SK-N-SH treated with all-trans-retinoic acid at 6 μM for 48 hours (cell line): Measurements from ENCODE around the gene TSPAN3.

Experiments used
- ATAC-seq: fragments of 200-7000 bp; cut with Tn5 transposase; 3 replicates; pipeline ENCODE4 v1.9.1; 2020; ENCODE audit warnings: mild to moderate bottlenecking, moderate library complexity
- ARNTL ChIP-seq: fragments of 450-650 bp; formaldehyde crosslinking; IDR thresholded peaks from 2 replicates; pipeline ENCODE4 v1.5.0; 2020; ENCODE audit warnings: low read depth, mild to moderate bottlenecking, moderate library complexity, borderline replicate concordance
- BACH2 ChIP-seq: fragments of 250-450 bp; sonication (Bioruptor Pico); IDR thresholded peaks from 2 replicates; pipeline ENCODE4 v1.9.0; 2021; ENCODE audit warnings: mild to moderate bottlenecking, borderline replicate concordance
- CREB5 ChIP-seq: fragments of 250-450 bp; sonication (Bioruptor Pico); IDR thresholded peaks from 2 replicates; pipeline ENCODE4 v1.5.1; 2020; ENCODE audit warnings: low read depth, mild to moderate bottlenecking, moderate library complexity
- CSRNP3 ChIP-seq: fragments of 250-450 bp; sonication (Bioruptor Pico); IDR thresholded peaks from 2 replicates; pipeline ENCODE4 v1.5.1; 2021; ENCODE audit warnings: mild to moderate bottlenecking, moderate library complexity
- ESRRG ChIP-seq: fragments of 250-450 bp; sonication (Bioruptor Pico); IDR thresholded peaks from 2 replicates; pipeline ENCODE4 v1.6.1; 2021; ENCODE audit warnings: mild to moderate bottlenecking
- GLIS3 ChIP-seq: fragments of 250-450 bp; sonication (Bioruptor Pico); IDR thresholded peaks from 2 replicates; pipeline ENCODE4 v1.5.0; 2020; ENCODE audit warnings: mild to moderate bottlenecking, moderate library complexity
- ISL1 ChIP-seq: fragments of 250-450 bp; sonication (Bioruptor Pico); IDR thresholded peaks from 2 replicates; pipeline ENCODE4 v2.1.2; 2022; ENCODE audit warnings: mild to moderate bottlenecking, moderate library complexity
- OSR1 ChIP-seq: fragments of 250-450 bp; sonication (Bioruptor Pico); IDR thresholded peaks from 2 replicates; pipeline ENCODE4 v1.8.0; 2022; ENCODE audit warnings: moderate library complexity, mild to moderate bottlenecking, inconsistent platforms
- POU6F1 ChIP-seq: fragments of 250-450 bp; sonication (Bioruptor Pico); IDR thresholded peaks from 2 replicates; pipeline ENCODE4 v1.8.0; 2021; ENCODE audit warnings: low read depth, mild to moderate bottlenecking, moderate library complexity, borderline replicate concordance
- PPARA ChIP-seq: fragments of 250-450 bp; sonication (Bioruptor Pico); IDR thresholded peaks from 2 replicates; pipeline ENCODE4 v1.5.0; 2020; ENCODE audit warnings: mild to moderate bottlenecking, borderline replicate concordance
- RARB ChIP-seq: fragments of 250-450 bp; sonication (Bioruptor Pico); IDR thresholded peaks from 2 replicates; pipeline ENCODE4 v1.8.0; 2021; ENCODE audit warnings: mild to moderate bottlenecking, moderate library complexity
- TCF4 ChIP-seq: fragments of 250-450 bp; sonication (Bioruptor Pico); IDR thresholded peaks from 2 replicates; pipeline ENCODE4 v1.8.0; 2021; ENCODE audit warnings: mild to moderate bottlenecking, moderate library complexity, borderline replicate concordance
- TOX ChIP-seq: fragments of 250-450 bp; sonication (Bioruptor Pico); IDR thresholded peaks from 2 replicates; pipeline ENCODE4 v1.8.0; 2021; ENCODE audit warnings: mild to moderate bottlenecking, moderate library complexity, borderline replicate concordance
- TSHZ2 ChIP-seq: fragments of 250-450 bp; sonication (Bioruptor Pico); IDR thresholded peaks from 2 replicates; pipeline ENCODE4 v1.5.0; 2020; ENCODE audit warnings: mild to moderate bottlenecking, moderate library complexity
- ZC3H10 ChIP-seq: fragments of 250-450 bp; sonication (Bioruptor Pico); IDR thresholded peaks from 2 replicates; pipeline ENCODE4 v1.5.1; 2021; ENCODE audit warnings: mild to moderate bottlenecking, moderate library complexity
- ZFP3 ChIP-seq: fragments of 250-450 bp; sonication (Bioruptor Pico); IDR thresholded peaks from 2 replicates; pipeline ENCODE4 v1.5.0; 2020; ENCODE audit warnings: mild to moderate bottlenecking, moderate library complexity
- ZFP30 ChIP-seq: fragments of 450-650 bp; formaldehyde crosslinking; IDR thresholded peaks from 2 replicates; pipeline ENCODE4 v1.5.0; 2022; ENCODE audit warnings: mild to moderate bottlenecking, moderate library complexity
- ZNF565 ChIP-seq: fragments of 450-650 bp; formaldehyde crosslinking; conservative IDR thresholded peaks from 2 replicates; pipeline ENCODE4 v1.5.0; 2020; ENCODE audit warnings: low read depth, mild to moderate bottlenecking, moderate library complexity
- ZNF70 ChIP-seq: fragments of 450-650 bp; formaldehyde crosslinking; IDR thresholded peaks from 2 replicates; pipeline ENCODE4 v1.5.0; 2020; ENCODE audit warnings: mild to moderate bottlenecking, moderate library complexity
- ZNF8 ChIP-seq: fragments of 450-650 bp; formaldehyde crosslinking; IDR thresholded peaks from 2 replicates; pipeline ENCODE4 v1.5.0; 2020; ENCODE audit warnings: mild to moderate bottlenecking, moderate library complexity

TSPAN3 gene

GRCh38 chr15:77057072-77057471 is 13.8 kb downstream of the TSPAN3 start:
- ATAC-seq, result no peak
- TF ChIP-seq TSHZ2, result no peak
- TF ChIP-seq ZNF8 (CRISPR knock-in tag), result no peak
- no peak for TF ChIP-seq GLIS3 (CRISPR knock-in tag)
- no peak for TF ChIP-seq ZFP3 (CRISPR knock-in tag)
- no peak for TF ChIP-seq ZNF565 (CRISPR knock-in tag)
- no peak for TF ChIP-seq TOX (CRISPR knock-in tag)
- no peak for TF ChIP-seq CSRNP3
- no peak for TF ChIP-seq ZC3H10 (CRISPR knock-in tag)
- no peak for TF ChIP-seq ARNTL
- TF ChIP-seq BACH2 (CRISPR knock-in tag), result no peak
- no peak for TF ChIP-seq CREB5 (CRISPR knock-in tag)
- TF ChIP-seq TCF4, result no peak
- no peak for TF ChIP-seq RARB (CRISPR knock-in tag)
- TF ChIP-seq OSR1 (CRISPR knock-in tag), result no peak
- TF ChIP-seq ISL1 (CRISPR knock-in tag), result no peak
- no peak for TF ChIP-seq ZNF70 (CRISPR knock-in tag)
- TF ChIP-seq ESRRG (CRISPR knock-in tag), result no peak
- TF ChIP-seq, all 23 proteins: peak for 0

GRCh38 chr15:77053709-77054108 is 17.2 kb downstream of the TSPAN3 start:
- ATAC-seq, result no peak
- no peak for TF ChIP-seq PPARA (CRISPR knock-in tag)
- TF ChIP-seq OSR1 (CRISPR knock-in tag), result no peak
- TF ChIP-seq RARB (CRISPR knock-in tag), result no peak
- TF ChIP-seq ZFP30 (CRISPR knock-in tag), result no peak

GRCh38 chr15:77052556-77052955 is 18.4 kb downstream of the TSPAN3 start:
- TF ChIP-seq ESRRG (CRISPR knock-in tag), result no peak
- no peak for TF ChIP-seq ZFP3 (CRISPR knock-in tag)
- TF ChIP-seq GLIS3 (CRISPR knock-in tag), result no peak
- no peak for TF ChIP-seq ZNF70 (CRISPR knock-in tag)
- TF ChIP-seq TSHZ2, result no peak
- no peak for TF ChIP-seq ZNF565 (CRISPR knock-in tag)
- TF ChIP-seq PPARA (CRISPR knock-in tag), result no peak
- TF ChIP-seq BACH2 (CRISPR knock-in tag), result no peak
- no peak for TF ChIP-seq CSRNP3
- no peak for TF ChIP-seq ZNF8 (CRISPR knock-in tag)
- no peak for TF ChIP-seq POU6F1 (CRISPR knock-in tag)
- no peak for TF ChIP-seq TOX (CRISPR knock-in tag)
- ATAC-seq, result no peak
